B cell (primary cell): ENCODE data around the gene TBC1D26. TPM values are rescaled to one million over a fixed set of nuclear protein-coding genes. Genes with fewer than 3 reads are reported as not detected.

Experiments used
- ATAC-seq: fragments of 200-7000 bp; cut with Tn5 transposase; one replicate; pipeline ENCODE4 v1.10.0; 2021; ENCODE audit warnings: low read depth, mild to moderate bottlenecking, moderate number of reproducible peaks, moderate library complexity
- CTCF ChIA-PET: fragments of 350-600 bp; sonication (Branson Sonifier 250); formaldehyde crosslinking; loops from one replicate; lab custom pipeline; 2021; ENCODE audit warnings: antibody characterized with exemption, inconsistent platforms; lab: Charles Lee
- POLR2A ChIA-PET: fragments of 350-600 bp; sonication (Branson Sonifier 250); formaldehyde crosslinking; loops from one replicate; lab custom pipeline; 2021; ENCODE audit warnings: antibody characterized with exemption; lab: Charles Lee
- DNase-seq: peaks from one replicate; pipeline ENCODE4 v3.0.0; 2013
- H2AFZ ChIP-seq: 2 replicates; pipeline ENCODE4 v1.6.1; 2012; ENCODE audit warnings: mild to moderate bottlenecking, low read depth, low read length; ENCODE audit not compliant: insufficient read depth, poor library complexity, severe bottlenecking
- H3K27ac ChIP-seq, 2 donors: 1 replicate in 1 of 2; 2 replicates in 1 of 2; pipeline ENCODE4 v1.5.1; 2012 to 2013; ENCODE audit warnings: low read length in 2 of 2, mild to moderate bottlenecking in 2 of 2, moderate library complexity in 1 of 2
- H3K27me3 ChIP-seq, 4 experiments: fragments of 200-600 bp in 1 of 4; sonication (generic) in 1 of 4; replicated peaks in 1 of 4; 1 replicate in 2 of 4; 2 replicates in 2 of 4; pipeline versions ENCODE4 v1.6.1 to v1.7.0; 2013 to 2016; ENCODE audit warnings: low read length in 3 of 4, mild to moderate bottlenecking in 2 of 4, mixed read lengths in 1 of 4, moderate library complexity in 1 of 4; ENCODE audit not compliant: insufficient read depth in 4 of 4, control insufficient read depth in 3 of 4; ENCODE audit errors: control extremely low read depth in 1 of 4
- H3K36me3 ChIP-seq, 2 experiments: replicated peaks in 1 of 2; 1 replicate in 1 of 2; 2 replicates in 1 of 2; pipeline versions ENCODE4 v1.6.1 to v1.7.1; 2013; ENCODE audit warnings: low read length in 1 of 2; ENCODE audit not compliant: insufficient read depth in 2 of 2, control insufficient read depth in 1 of 2; ENCODE audit errors: control extremely low read depth in 1 of 2, extremely low read depth in 1 of 2
- H3K4me1 ChIP-seq, 2 donors: fragments of 200-600 bp in 1 of 2; sonication (generic) in 1 of 2; 1 replicate in 1 of 2; 2 replicates in 1 of 2; pipeline versions ENCODE4 v1.5.1 to v1.6.1; 2013 to 2017; ENCODE audit warnings: low read length in 2 of 2; ENCODE audit not compliant: control insufficient read depth in 2 of 2, insufficient read depth in 2 of 2
- H3K4me2 ChIP-seq: replicated peaks from 2 replicates; pipeline ENCODE3; 2012; ENCODE audit warnings: mild to moderate bottlenecking, low read depth, low read length; ENCODE audit not compliant: poor library complexity, severe bottlenecking
- H3K4me3 ChIP-seq, 5 experiments: fragments of 200-600 bp in 1 of 5; sonication (generic) in 1 of 5; 1 replicate in 3 of 5; 2 replicates in 2 of 5; pipeline versions ENCODE4 v1.5.1 to v1.7.0; 2011 to 2016; ENCODE audit warnings: low read length in 4 of 5, mild to moderate bottlenecking in 4 of 5, low read depth in 2 of 5, control low read depth in 1 of 5, moderate library complexity in 1 of 5; ENCODE audit not compliant: insufficient read depth in 1 of 5; ENCODE audit errors: control extremely low read depth in 1 of 5, extremely low read depth in 1 of 5
- H3K79me2 ChIP-seq: fragments of 200-600 bp; sonication (generic); one replicate; pipeline ENCODE4 v1.6.0; 2016; ENCODE audit warnings: low read length; ENCODE audit not compliant: control insufficient read depth, insufficient read depth
- H3K9ac ChIP-seq: fragments of 200-600 bp; sonication (generic); 2 replicates; pipeline ENCODE4 v1.6.1; 2017; ENCODE audit warnings: mild to moderate bottlenecking, low read length, moderate library complexity
- H3K9me3 ChIP-seq, 3 donors: one replicate each; pipeline versions ENCODE4 v1.6.1 to v1.7.1; 2013; ENCODE audit warnings: low read length in 2 of 3; ENCODE audit not compliant: control insufficient read depth in 2 of 3, insufficient read depth in 1 of 3; ENCODE audit errors: control extremely low read depth in 1 of 3
- H4K20me1 ChIP-seq: 2 replicates; pipeline ENCODE4 v1.6.0; 2012; ENCODE audit warnings: mild to moderate bottlenecking, low read length; ENCODE audit not compliant: insufficient read depth, control insufficient read depth, poor library complexity, severe bottlenecking
- H3K27ac Mint-ChIP-seq: one replicate; pipeline ENCODE4 v1.8.0; 2021; ENCODE audit warnings: mixed read lengths
- H3K27me3 Mint-ChIP-seq: one replicate; pipeline ENCODE4 v1.8.0; 2021; ENCODE audit warnings: mixed read lengths
- H3K4me1 Mint-ChIP-seq: one replicate; pipeline ENCODE4 v1.8.0; 2021; ENCODE audit warnings: mixed read lengths
- H3K4me3 Mint-ChIP-seq: one replicate; pipeline ENCODE4 v1.8.0; 2021; ENCODE audit warnings: mixed read lengths
- H3K9me3 Mint-ChIP-seq: one replicate; pipeline ENCODE4 v1.8.0; 2022; ENCODE audit warnings: mixed read lengths; ENCODE audit not compliant: insufficient read depth
- CTCF ChIP-seq: fragments of 200-600 bp; IDR thresholded peaks from one replicate; pipeline ENCODE4 v1.8.0; 2022; ENCODE audit warnings: antibody characterized with exemption, mild to moderate bottlenecking
- EZH2 ChIP-seq: IDR thresholded peaks from 2 replicates; pipeline ENCODE4 v1.6.1; 2012; ENCODE audit warnings: borderline replicate concordance, low read depth, mild to moderate bottlenecking, moderate library complexity, low read length; ENCODE audit not compliant: insufficient read depth, poor library complexity, severe bottlenecking
- WGBS: methylation state at CpG from one replicate; pipeline ENCODE4 v1.1.5; 2013; ENCODE audit warnings: missing lambda C conversion rate; ENCODE audit not compliant: insufficient coverage; 5-methylcytosine and 5-hydroxymethylcytosine counted together
- intact Hi-C: fragments of 100-400 bp; cut with micrococcal nuclease; formaldehyde crosslinking; loops from one replicate; pipeline ENCODE4 v1.10.0; 2022
- polyA plus RNA-seq: library from polyadenylated mRNA; depleted of rRNA; stranded (reverse); fragments of >200 nt; gene quantifications from 2 replicates; pipeline ENCODE4 v1.2.3, GENCODE V29; 2012
- total RNA-seq, 2 donors: library from RNA; stranded (reverse); fragments of 120-200 nt in 1 of 2; gene quantifications; 1 replicate in 1 of 2; 2 replicates in 1 of 2; pipeline versions ENCODE4 v1.2.3 to v1.2.4, GENCODE V29; 2013 to 2022

The TBC1D26 gene
- total and polyA plus RNA-seq, 2 donors (not counting 1 experiment from before 2014, with no cell fraction given), result 0.04 TPM; not detected in 1

GRCh38 chr17:15742051-15742795 lies 10.1 kb downstream of the TBC1D26 start:
- ATAC-seq, result no peak
- CTCF ChIA-PET, result no interaction called here

More at GRCh38 chr17:15742051-15742795, 10.1 kb downstream of the TBC1D26 start:
- Histone ChIP-seq H3K4me2 (no peak overlapping the region), H3K79me2 (no peaks in the 10 kb centered on the region), H3K36me3 (no peaks in the 10 kb centered on the region), H3K27me3 (no peaks in the 10 kb centered on the region), H3K4me1 (no peaks in the 10 kb centered on the region), H4K20me1 (no peaks in the 10 kb centered on the region), H3K9me3 (peaks cover 0 to 2% (median 0%) of the 10 kb centered on the region in 3 donors), H3K4me3 (no peak overlapping the region), H2AFZ (no peak overlapping the region), H3K27ac (no peak overlapping the region), H3K9ac (no peak overlapping the region)
- Mint-ChIP-seq H3K27ac (no peak overlapping the region), H3K4me3 (no peak overlapping the region), H3K27me3 (peaks cover 4% of the 10 kb centered on the region), H3K4me1 (no peaks in the 10 kb centered on the region), H3K9me3 (no peaks in the 10 kb centered on the region)
- 85% methylated on average over 15 of the region's 15 CpGs for WGBS
- TF ChIP-seq EZH2 (no peak), CTCF (no peak)
- intact Hi-C loops, result no loop called here
- no peak for DNase-seq
- POLR2A ChIA-PET, result no interaction called here
